ENCODE results near the gene PRKD1.

DNA sequence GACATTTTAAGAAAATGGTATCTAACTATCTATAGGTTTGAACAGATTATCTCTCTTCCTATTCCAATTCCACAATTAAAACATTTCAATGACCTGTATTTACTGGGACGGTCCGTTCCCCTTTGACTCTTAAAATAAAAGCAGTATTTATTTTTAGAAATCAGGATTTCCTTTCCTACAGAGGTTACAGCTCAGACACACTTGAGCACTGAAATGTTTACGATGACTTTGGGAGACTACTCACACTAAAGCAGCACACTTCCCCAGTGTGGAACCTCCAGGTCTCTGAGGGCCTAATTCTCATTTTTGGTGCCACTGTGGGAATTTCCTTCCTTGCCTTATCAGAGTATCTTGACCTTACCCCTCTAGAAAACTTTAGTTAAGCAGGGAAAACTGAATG lies 181.8 kb downstream of the PRKD1 start:
- TF ChIP-seq POLR2AphosphoS5 (IDR thresholded peaks at IDR 0.05; ENCODE audit: low read depth, low read length) (no peak), POLR2A (IDR thresholded peaks at IDR 0.05; ENCODE audit: low read depth, low read length) (no peak), TAF1 (IDR thresholded peaks at IDR 0.05; ENCODE audit: low read depth, low read length) (no peak), SPI1 (IDR thresholded peaks at IDR 0.05; ENCODE audit: low read depth, low read length) (no peak), PAX5 (IDR thresholded peaks at IDR 0.05; ENCODE audit: insufficient read depth, low read length, severe bottlenecking) (no peak), POU2F2 (IDR thresholded peaks at IDR 0.05; ENCODE audit: low read depth, low read length) (no peak)
